Posterior cingulate gyrus (tissue), 11 donors: ENCODE data around the gene FOXN3.

Source experiments
- DNase-seq, 10 donors: peaks; one replicate each; pipeline versions ENCODE4 v3.0.0 to v3.0.0-alpha.2; 2020 to 2021; ENCODE audit warnings: mixed read lengths in 3 of 10
- intact Hi-C: fragments of 100-400 bp; cut with DNase I; formaldehyde crosslinking; loops from one replicate; pipeline ENCODE4 v1.15.1; 2023

FOXN3 gene

GRCh38 chr14:89290813-89291212 is 126.2 kb downstream of the FOXN3 start:
- no peak for DNase-seq
- intact Hi-C loops, result no loop called here

GRCh38 chr14:89289477-89289876 is 127.6 kb downstream of the FOXN3 start:
- intact Hi-C loops, result no loop called here

GRCh38 chr14:89288114-89288513 is 128.9 kb downstream of the FOXN3 start:
- intact Hi-C loops, result no loop called here
- no peak for DNase-seq

More at GRCh38 chr14:89289477-89289876, 127.6 kb downstream of the FOXN3 start:
- no peak for DNase-seq

- DNase-seq, result no peak
- intact Hi-C loops, result no loop called here
These were observed 132.5 kb downstream of the FOXN3 start for GRCh38 chr14:89284333-89285058.

- intact Hi-C loops, result no loop called here
- DNase-seq, result no peak
These were observed 133.5 kb downstream of the FOXN3 start for GRCh38 chr14:89283327-89284060.

GRCh38 chr14:89282191-89282590 is 134.8 kb downstream of the FOXN3 start:
- DNase-seq, result no peak
- intact Hi-C loops, result no loop called here

- no peak for DNase-seq
- intact Hi-C loops, result no loop called here
These were observed 136.4 kb downstream of the FOXN3 start for GRCh38 chr14:89280600-89280999.

- intact Hi-C loops, result no loop called here
- no peak for DNase-seq
These were observed 137.3 kb downstream of the FOXN3 start for GRCh38 chr14:89279649-89280232.

- DNase-seq, result no peak
- intact Hi-C loops, result no loop called here
These were observed 139.8 kb downstream of the FOXN3 start for GRCh38 chr14:89277203-89277602.

GRCh38 chr14:89276424-89276975 is 140.5 kb downstream of the FOXN3 start:
- intact Hi-C loops, result no loop called here
- no peak for DNase-seq

GRCh38 chr14:89270439-89271227 is 146.4 kb downstream of the FOXN3 start:
- DNase-seq, result no peak
- intact Hi-C loops, result no loop called here

GRCh38 chr14:89269404-89269803 is 147.6 kb downstream of the FOXN3 start:
- DNase-seq, result no peak
- intact Hi-C loops, result no loop called here

GRCh38 chr14:89268514-89268913 is 148.5 kb downstream of the FOXN3 start:
- DNase-seq, result no peak
- intact Hi-C loops, result no loop called here

GRCh38 chr14:89267656-89268055 is 149.4 kb downstream of the FOXN3 start:
- intact Hi-C loops, result no loop called here
- DNase-seq, result no peak

GRCh38 chr14:89267163-89267562 is 149.9 kb downstream of the FOXN3 start:
- intact Hi-C loops, result no loop called here
- no peak for DNase-seq

- DNase-seq, result no peak
- intact Hi-C loops, result no loop called here
These were observed 150.3 kb downstream of the FOXN3 start for GRCh38 chr14:89266754-89267153.

GRCh38 chr14:89265234-89265633 is 151.8 kb downstream of the FOXN3 start:
- no peak for DNase-seq
- intact Hi-C loops, result no loop called here

GRCh38 chr14:89264196-89264800 is 152.7 kb downstream of the FOXN3 start:
- intact Hi-C loops, result no loop called here
- DNase-seq, result no peak

GRCh38 chr14:89262041-89262440 is 155.0 kb downstream of the FOXN3 start:
- intact Hi-C loops, result no loop called here
- DNase-seq, result no peak

- no peak for DNase-seq
- intact Hi-C loops, result no loop called here
These were observed 156.1 kb downstream of the FOXN3 start for GRCh38 chr14:89260898-89261297.
